Glomerular visceral epithelial cell (primary cell): ENCODE data around the gene CTIF.
A peak's percentile ranks its signal among the peaks of the same experiment; 100 is the strongest.
"Not testable (repeated sequence)": the region's sequence is repeated elsewhere in the genome, so short reads cannot be mapped to it uniquely, and the experiment has no call there.

Experiments used
- DNase-seq: peaks from one replicate; pipeline ENCODE4 v3.0.0-alpha.2; 2016; ENCODE audit errors: extremely low spot score

CTIF gene

DNA sequence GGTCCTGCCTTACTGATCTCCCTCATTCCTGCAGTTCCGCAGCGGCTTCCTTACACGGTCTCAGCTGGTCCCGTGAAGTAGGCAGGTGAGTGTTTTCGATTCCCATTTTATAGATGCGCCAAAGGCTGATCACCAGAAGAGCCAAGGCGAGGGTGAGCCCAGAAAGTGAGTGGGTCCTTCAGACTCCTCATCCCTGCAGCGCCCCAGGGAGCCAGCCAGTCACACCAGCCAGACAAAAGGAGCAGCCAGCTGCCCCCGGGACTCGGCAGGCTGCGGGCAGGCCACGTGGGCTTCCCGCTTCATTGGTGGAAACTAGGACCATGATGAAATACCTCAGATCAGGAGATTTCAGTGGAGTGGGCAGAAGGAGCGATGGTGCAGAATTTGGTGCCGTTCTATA, 326.0 kb downstream of the CTIF start:
- DNase-seq, result no peak

GRCh38 chr18:48866028-48866733, 327.4 kb downstream of the CTIF start:
- no peak for DNase-seq

DNA sequence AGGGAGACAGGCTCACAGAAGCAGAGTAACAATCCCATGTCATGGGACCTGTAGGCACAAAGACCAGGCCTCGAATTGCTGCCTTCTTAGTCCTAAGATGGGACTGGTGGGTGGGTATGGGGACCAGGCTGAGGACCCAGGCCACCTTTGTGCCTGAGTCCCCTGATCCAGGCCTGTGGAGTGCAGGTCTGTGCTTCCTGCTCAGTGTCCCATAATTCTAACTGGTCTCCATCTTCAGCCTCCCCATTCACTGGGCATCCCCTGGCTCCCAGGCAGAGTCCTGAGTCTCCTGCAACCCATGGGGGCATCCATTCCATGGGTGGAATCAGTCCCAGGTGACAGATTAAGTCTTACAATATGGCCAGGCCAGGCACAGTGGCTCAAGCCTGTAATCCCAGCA, 328.0 kb downstream of the CTIF start:
- DNase-seq, result no peak

DNA sequence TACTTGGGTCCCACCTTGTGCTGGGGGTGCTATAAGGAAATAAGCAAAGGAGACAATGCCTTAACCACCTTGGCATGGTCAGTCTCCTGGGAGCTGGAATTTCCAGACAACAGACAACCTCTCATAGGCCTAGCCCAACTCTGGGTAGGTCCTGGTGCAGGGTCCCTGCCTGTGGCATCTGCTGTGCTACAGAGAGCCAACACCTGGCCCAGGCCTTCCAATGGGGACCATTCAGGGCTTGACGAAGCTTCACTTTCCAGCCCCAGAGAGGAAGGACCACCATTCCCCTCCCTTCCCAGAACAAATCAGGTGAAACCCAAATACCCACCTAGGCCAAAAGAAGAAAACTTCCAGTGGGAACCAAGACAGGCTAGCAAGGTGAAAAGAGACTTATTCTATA, 329.1 kb downstream of the CTIF start:
- DNase-seq, result no peak

GRCh38 chr18:48868468-48869466, 329.9 kb downstream of the CTIF start:
- DNase-seq, result no peak

DNA sequence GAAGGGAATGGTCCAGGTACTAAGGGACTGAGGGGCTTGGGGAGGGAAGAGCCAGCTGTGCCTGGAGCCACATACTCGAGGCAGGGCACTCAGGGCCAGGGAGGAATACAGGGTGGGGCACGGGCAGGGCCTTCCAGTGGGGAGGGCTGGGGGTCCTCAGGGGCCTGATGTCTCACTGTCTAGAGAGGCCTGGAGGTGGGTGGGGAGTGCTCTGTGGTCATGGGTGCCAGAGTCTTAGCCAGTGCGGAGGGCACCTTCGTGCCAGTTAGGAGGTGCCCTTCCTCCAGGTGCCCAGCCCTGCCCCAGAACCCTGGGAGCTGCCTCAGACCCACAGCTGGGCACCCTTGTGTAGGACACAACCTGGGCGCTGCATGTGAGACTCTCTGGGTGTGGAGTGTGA, 330.8 kb downstream of the CTIF start:
- no peak for DNase-seq

DNA sequence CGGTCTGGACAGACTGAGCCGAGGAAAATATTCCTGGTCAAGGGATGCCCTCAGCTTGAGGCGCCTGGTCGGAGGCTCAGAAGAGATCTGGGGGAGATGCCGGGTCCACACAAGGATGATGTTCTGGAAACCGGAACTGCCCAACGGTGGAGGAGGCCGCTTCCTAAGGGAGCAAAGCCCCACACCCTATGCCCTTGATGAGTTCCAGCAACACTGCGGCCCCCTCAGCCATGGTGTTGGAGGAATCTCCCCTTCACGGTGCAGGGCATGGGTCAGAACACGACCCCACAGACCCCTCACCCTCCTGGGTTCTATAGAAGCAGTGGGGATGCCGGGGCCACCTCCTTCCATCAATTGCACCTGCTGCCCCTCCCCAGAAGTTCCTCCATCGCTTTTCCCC, 332.1 kb downstream of the CTIF start:
- DNase-seq, result not testable (repeated sequence)

- DNase-seq, result no peak
These were observed 332.7 kb downstream of the CTIF start for GRCh38 chr18:48871391-48872166.

- no peak for DNase-seq
These were observed 333.7 kb downstream of the CTIF start for GRCh38 chr18:48872234-48873145.

DNA sequence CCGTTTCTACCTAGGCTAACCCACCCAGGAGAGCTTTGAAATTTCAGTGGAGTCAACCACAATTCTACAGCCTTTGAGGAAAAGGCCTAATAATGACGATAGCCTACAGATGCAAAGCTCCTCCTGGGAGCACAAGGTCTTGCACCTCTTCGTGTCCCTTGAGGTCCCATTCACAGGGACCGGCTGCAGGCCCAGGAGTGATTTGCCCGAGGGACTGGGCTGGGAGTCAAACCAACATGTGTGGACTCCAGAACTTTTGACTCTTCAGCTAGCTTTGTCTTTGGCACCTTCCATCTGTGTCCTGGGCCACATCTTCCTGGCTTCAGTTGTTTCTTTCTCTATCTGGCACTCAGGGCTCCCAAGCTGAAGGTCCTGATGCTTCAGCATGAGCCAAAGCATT, 335.4 kb downstream of the CTIF start:
- no peak for DNase-seq

GRCh38 chr18:48874701-48875162, 335.9 kb downstream of the CTIF start:
- no peak for DNase-seq

- no peak for DNase-seq
These were observed 336.6 kb downstream of the CTIF start for GRCh38 chr18:48875314-48875941.

DNA sequence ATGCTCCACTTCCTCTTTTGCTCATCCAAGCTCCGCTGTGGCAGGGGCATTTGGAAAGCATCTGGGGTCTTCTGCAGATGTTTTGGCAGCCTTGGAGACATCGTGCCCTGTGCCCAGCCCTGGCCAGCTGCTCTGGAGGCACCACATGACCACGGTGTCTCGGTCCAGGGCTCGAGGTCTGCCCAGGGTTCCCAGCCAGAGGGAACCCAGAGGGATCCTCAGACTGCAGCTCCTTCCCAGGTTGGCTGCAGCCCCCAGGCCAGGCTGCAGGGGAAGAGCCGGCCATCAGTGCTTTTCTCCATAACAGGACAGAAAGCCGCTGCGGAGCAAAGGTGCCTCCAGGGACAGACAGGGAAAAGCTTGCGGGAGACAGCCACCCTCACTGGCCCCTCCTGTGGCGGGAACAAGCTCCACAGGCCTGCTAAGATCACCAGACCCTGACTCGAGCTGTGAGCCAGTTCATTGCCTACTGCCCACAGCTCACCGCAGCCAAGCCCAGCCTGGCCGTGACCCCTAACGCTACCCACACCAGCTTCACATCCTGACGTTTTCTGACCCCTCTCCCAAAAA, 337.2 kb downstream of the CTIF start:
- DNase-seq, result peak; percentile 83

- no peak for DNase-seq
These were observed 337.8 kb downstream of the CTIF start for GRCh38 chr18:48876590-48876989.

DNA sequence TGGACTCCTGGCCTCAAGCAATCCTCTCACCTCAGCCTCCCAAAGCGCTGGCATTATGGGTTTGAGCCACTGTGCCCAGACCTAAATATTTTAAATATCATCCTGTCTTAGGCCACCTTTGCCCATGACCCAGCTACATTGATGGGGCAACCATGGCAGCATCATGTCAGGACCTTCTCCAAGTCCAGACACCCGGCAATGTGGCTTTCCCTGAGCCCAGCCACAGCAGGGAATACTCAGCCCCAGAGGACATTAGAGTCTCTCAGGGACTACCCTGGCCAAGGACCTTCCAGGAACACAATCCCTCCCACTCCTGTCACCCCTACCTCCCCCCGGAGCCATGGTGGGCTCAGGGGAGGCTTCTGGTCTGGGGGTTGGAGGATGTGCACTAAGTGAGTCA, 339.1 kb downstream of the CTIF start:
- no peak for DNase-seq

GRCh38 chr18:48878471-48878870, 339.6 kb downstream of the CTIF start:
- DNase-seq, result no peak

DNA sequence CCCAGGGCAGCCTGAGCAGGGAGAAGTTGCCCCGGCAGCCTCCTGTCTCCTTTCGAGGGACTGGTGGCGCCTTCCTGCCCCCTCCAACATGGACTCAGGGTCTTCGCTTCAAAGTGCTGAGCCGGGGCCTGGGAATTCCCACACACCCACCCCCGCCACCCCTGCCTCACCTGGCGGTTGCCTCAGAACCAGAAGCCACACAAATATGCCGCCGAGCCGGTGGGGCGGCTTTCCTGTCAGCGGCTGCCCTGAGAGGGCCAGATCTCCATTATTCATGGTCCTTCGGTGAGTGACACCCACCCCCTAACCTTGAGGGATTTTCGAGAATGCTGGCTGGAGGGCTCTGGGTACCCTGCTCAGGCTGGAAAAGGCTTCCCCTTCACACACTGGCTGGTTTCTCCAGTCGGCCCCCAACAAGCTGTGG, 340.2 kb downstream of the CTIF start:
- no peak for DNase-seq

DNA sequence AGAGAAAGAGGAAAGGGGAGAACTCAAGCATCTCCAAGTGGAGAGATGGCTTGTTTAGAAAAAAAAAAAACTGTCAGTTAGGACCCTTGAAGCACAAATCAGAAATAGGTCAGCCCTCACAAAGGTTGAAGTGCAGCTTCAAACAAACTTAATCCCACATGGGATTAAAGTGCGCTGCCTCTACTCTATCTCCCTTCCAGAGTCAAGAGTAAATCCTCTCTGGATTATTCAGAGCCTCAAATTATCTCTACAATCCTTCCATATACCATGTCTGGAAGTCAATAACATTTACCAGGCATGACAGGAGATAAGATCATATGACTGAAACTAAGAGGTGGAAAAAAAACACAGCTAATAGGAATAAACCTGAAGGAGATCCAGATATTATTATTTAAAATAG, 342.1 kb downstream of the CTIF start:
- DNase-seq, result no peak

GRCh38 chr18:48882379-48882778, 343.5 kb downstream of the CTIF start:
- no peak for DNase-seq

DNA sequence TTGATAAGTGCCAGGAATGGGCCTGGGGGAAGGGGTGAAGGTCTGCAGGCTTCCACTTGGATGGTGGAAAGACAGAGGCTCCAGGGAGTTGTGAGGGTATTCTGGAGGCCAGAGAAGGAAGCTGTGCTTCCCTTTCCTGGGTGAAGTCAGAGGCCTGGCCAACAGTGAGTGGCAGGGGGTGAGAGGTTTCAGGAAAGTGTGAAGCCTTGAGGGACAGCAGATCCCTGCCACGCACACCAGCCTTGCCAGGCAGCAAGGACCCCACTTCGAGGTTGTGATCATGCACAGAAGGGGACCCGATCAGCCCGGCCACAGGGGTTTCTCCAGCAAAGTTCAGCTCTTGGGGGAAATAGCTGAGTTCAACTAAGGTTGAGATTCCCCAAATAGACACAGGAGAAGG, 345.5 kb downstream of the CTIF start:
- no peak for DNase-seq
